ENCODE results near the gene EXD1.

The EXD1 gene

DNA sequence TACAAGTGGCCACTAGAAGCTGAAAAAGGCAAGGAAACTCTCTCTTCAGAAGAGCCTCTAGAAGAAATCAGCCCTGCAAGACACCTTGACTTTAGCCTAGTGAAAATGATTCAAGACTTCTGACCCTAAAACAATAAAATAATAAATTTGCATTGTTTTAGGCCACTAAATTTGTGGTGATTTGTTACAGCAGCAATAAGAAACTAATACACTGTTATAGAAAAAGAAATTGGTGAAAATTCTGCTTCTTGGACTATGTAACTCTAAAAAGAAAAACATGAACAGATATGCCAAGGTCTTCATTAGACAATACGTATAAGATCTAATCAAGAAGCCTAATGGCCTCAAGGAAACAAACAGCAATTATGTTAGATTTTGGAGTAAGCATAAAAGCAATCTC, 36.1 kb downstream of the EXD1 start:
- Mint-ChIP-seq H3K9me3 (no peaks in the 10 kb centered on the region), H3K4me3 (no peak overlapping the region), H3K27me3 (ENCODE audit: low read depth) (peaks cover 5% of the 10 kb centered on the region), H3K4me1 (no peaks in the 10 kb centered on the region), H3K27ac (no peak overlapping the region), H3K36me3 (ENCODE audit: low read depth) (no peaks in the 10 kb centered on the region)
- TF ChIP-seq, protein P1, sequence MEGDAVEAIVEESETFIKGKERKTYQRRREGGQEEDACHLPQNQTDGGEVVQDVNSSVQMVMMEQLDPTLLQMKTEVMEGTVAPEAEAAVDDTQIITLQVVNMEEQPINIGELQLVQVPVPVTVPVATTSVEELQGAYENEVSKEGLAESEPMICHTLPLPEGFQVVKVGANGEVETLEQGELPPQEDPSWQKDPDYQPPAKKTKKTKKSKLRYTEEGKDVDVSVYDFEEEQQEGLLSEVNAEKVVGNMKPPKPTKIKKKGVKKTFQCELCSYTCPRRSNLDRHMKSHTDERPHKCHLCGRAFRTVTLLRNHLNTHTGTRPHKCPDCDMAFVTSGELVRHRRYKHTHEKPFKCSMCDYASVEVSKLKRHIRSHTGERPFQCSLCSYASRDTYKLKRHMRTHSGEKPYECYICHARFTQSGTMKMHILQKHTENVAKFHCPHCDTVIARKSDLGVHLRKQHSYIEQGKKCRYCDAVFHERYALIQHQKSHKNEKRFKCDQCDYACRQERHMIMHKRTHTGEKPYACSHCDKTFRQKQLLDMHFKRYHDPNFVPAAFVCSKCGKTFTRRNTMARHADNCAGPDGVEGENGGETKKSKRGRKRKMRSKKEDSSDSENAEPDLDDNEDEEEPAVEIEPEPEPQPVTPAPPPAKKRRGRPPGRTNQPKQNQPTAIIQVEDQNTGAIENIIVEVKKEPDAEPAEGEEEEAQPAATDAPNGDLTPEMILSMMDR (IDR thresholded peaks at IDR 0.05; ENCODE audit: unreplicated experiment in 3 of 3) = no peak

DNA sequence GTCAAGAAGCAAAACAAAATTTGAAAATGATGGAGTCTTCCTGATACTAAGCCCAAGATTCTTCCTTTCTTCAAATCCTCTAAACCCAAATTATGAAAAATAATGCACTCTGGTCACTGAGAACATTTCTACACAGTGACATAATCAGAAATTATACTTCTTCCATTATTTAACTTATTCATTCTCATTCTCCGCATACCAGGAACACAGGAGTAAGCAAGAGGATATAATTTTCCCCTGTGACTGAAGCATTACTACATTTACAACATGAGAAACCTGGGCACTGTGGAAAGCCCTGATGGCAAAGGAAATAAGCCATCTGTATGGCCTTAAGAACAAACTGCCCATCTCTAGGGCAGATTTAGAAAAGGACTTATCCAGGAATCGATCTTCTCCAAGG, 47.0 kb downstream of the EXD1 start:
- Mint-ChIP-seq H3K4me1 (no peaks in the 10 kb centered on the region), H3K9me3 (no peaks in the 10 kb centered on the region), H3K36me3 (ENCODE audit: low read depth) (no peaks in the 10 kb centered on the region), H3K27me3 (ENCODE audit: low read depth) (no peaks in the 10 kb centered on the region), H3K4me3 (no peak overlapping the region), H3K27ac (no peak overlapping the region)
- TF ChIP-seq, protein P1 (IDR thresholded peaks at IDR 0.05; ENCODE audit: unreplicated experiment in 3 of 3) = no peak

DNA sequence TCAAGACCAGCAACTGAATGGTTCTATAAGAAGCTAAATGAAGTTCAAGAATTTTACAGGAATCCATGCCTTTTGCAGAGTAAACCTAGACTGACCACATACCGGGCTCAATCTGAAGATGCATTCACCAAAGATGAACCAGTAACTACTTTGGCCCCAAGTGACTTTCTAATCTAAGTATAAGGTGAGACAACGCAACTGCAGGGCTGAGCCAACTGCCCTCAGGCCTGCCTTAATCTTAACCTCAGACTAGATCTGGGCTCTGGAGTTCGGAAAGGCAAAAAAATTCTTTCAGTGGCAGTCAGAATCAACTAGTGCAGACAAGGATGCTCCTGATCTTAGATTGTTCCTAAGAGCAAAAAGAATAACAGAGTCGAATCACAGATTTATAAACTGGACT, 48.3 kb downstream of the EXD1 start:
- Mint-ChIP-seq H3K27ac (no peak overlapping the region), H3K9me3 (no peaks in the 10 kb centered on the region), H3K27me3 (ENCODE audit: low read depth) (no peaks in the 10 kb centered on the region), H3K36me3 (ENCODE audit: low read depth) (no peaks in the 10 kb centered on the region), H3K4me1 (no peaks in the 10 kb centered on the region), H3K4me3 (no peak overlapping the region)
- TF ChIP-seq, protein P1 (IDR thresholded peaks at IDR 0.05; ENCODE audit: unreplicated experiment in 3 of 3) = no peak

DNA sequence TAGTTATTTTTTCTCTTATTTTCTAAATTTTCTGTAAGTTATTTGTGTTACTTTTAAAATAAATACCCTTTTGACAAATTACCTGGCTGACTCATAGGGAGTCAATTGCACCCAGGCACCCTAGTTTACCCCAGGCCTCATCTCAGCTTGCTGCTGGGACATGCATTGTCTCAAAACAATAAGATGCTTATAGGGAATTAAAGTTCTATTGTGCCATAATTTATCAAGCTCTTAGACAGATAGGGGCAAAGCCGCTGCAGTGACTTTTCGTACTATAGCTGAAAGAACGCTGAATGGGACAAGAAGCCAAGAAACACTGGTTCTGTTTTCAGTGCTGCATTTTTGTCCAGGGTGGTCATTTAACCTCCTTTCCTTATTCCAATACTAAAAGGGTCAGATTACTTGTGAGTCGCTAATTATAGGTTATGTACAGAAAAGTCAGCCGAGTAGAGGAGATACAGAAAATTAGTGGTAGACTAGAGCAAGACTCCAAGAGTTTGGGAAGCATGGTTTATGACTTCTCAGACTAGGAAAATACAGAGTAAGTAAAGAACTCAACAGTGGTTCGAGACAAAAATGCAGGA, 50.3 kb downstream of the EXD1 start:
- no peak overlapping the region for H3K27ac Mint-ChIP-seq
- H3K36me3 Mint-ChIP-seq (ENCODE audit: low read depth) = no peaks in the 10 kb centered on the region
- H3K4me3 Mint-ChIP-seq = no peak overlapping the region
- TF ChIP-seq, protein P1 (IDR thresholded peaks at IDR 0.05; ENCODE audit: unreplicated experiment in 3 of 3) = no peak
- no peaks in the 10 kb centered on the region for H3K9me3 Mint-ChIP-seq
- no peaks in the 10 kb centered on the region for H3K27me3 Mint-ChIP-seq (ENCODE audit: low read depth)
- H3K4me1 Mint-ChIP-seq = no peaks in the 10 kb centered on the region

DNA sequence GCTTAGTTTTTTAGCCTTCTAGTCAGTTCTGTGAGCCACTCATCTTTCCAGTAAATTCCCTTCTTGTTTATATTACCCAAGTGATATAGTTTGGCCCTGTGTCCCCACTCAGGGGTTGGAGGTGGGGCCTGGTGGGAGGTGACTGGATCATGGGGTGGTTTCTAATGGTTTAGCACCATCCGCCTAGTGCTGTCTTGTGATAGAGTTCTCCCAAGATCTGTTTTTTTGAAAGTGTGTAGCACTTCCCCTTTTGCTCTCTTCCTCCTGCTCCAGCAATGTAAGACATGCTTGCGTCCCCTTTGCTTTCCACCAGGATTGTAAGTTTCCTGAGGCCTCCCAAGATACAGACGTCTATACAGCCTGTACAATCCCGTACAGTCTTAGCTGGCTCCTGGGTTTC, 60.8 kb downstream of the EXD1 start:
- Mint-ChIP-seq H3K27me3 (ENCODE audit: low read depth) (peaks cover 3% of the 10 kb centered on the region), H3K4me3 (no peak overlapping the region), H3K27ac (no peak overlapping the region), H3K36me3 (ENCODE audit: low read depth) (no peaks in the 10 kb centered on the region), H3K4me1 (no peaks in the 10 kb centered on the region), H3K9me3 (no peaks in the 10 kb centered on the region)
- TF ChIP-seq, protein P1 (IDR thresholded peaks at IDR 0.05; ENCODE audit: unreplicated experiment in 3 of 3) = no peak

GRCh38 chr15:41169086-41169485, 61.5 kb downstream of the EXD1 start:
- no peak overlapping the region for H3K4me3 Mint-ChIP-seq
- no peak overlapping the region for H3K27ac Mint-ChIP-seq
- H3K9me3 Mint-ChIP-seq = no peaks in the 10 kb centered on the region
- TF ChIP-seq, protein P1 (IDR thresholded peaks at IDR 0.05; ENCODE audit: unreplicated experiment in 3 of 3) = no peak
- H3K4me1 Mint-ChIP-seq = no peaks in the 10 kb centered on the region
- peaks cover 3% of the 10 kb centered on the region for H3K27me3 Mint-ChIP-seq (ENCODE audit: low read depth)
- no peaks in the 10 kb centered on the region for H3K36me3 Mint-ChIP-seq (ENCODE audit: low read depth)
